Stomach (tissue), 9 donors: ENCODE data around the gene DOK6. TPM values are rescaled to one million over a fixed set of nuclear protein-coding genes. Genes with fewer than 3 reads are reported as not detected.

ENCODE experiments used
- DNase-seq, 2 donors: peaks; one replicate each; pipeline versions ENCODE4 v3.0.0 to v3.0.0-alpha.2; 2013 to 2019
- H3K27ac ChIP-seq, 5 donors: fragments of 200-600 bp in 4 of 5; sonication (generic) in 4 of 5; one replicate each; pipeline ENCODE4 v1.5.1; 2013 to 2019; ENCODE audit warnings: mild to moderate bottlenecking in 1 of 5, moderate library complexity in 1 of 5
- H3K27me3 ChIP-seq, 3 donors: fragments of 200-600 bp; sonication (generic); one replicate each; pipeline ENCODE4 v1.5.1; 2017 to 2019; ENCODE audit warnings: mixed run types in 1 of 3
- H3K36me3 ChIP-seq, 4 donors: fragments of 200-600 bp; sonication (generic); 1 replicate in 3 of 4; 2 replicates in 1 of 4; pipeline ENCODE4 v1.5.1; 2016 to 2019
- H3K4me1 ChIP-seq, 4 donors: fragments of 200-600 bp; sonication (generic); one replicate each; pipeline ENCODE4 v1.5.1; 2016 to 2019
- H3K4me3 ChIP-seq, 4 donors: fragments of 200-600 bp; sonication (generic) in 3 of 4; one replicate each; pipeline ENCODE4 v1.5.1; 2016 to 2019; ENCODE audit warnings: mild to moderate bottlenecking in 1 of 4
- H3K9me3 ChIP-seq, 4 donors: fragments of 200-600 bp; sonication (generic); one replicate each; pipeline ENCODE4 v1.5.1; 2016 to 2019
- CTCF ChIP-seq, 7 experiments: fragments of 450-650 bp in 4 of 7; fragments of 200-600 bp in 3 of 7; sonication (generic) in 3 of 7; IDR thresholded peaks; one replicate each; pipeline ENCODE4 v1.5.1; 2016 to 2019; ENCODE audit warnings: antibody characterized with exemption in 7 of 7, control low read depth in 2 of 7, mild to moderate bottlenecking in 1 of 7
- EP300 ChIP-seq: sonication (generic); formaldehyde crosslinking; IDR thresholded peaks from one replicate; pipeline ENCODE4 v1.6.1; 2017; ENCODE audit warnings: antibody characterized with exemption
- POLR2A ChIP-seq, 4 donors: fragments of 450-650 bp; IDR thresholded peaks; one replicate each; pipeline ENCODE4 v1.6.1; 2016; ENCODE audit warnings: antibody characterized with exemption in 4 of 4, control low read depth in 2 of 4, mild to moderate bottlenecking in 1 of 4, moderate library complexity in 1 of 4
- POLR2AphosphoS5 ChIP-seq, 3 donors: sonication (generic); formaldehyde crosslinking; IDR thresholded peaks; one replicate each; pipeline ENCODE4 v1.6.1; 2016; ENCODE audit warnings: antibody characterized with exemption in 3 of 3
- WGBS, 5 donors: extraction: QIAGEN DNeasy Blood & Tissue Kit in 3 of 5; methylation state at CpG; one replicate each; pipeline versions ENCODE4 v1.1.5 to v1.1.7; 2013 to 2018; 5-methylcytosine and 5-hydroxymethylcytosine counted together
- intact Hi-C: fragments of 100-400 bp; cut with DNase I; formaldehyde crosslinking; loops from one replicate; pipeline ENCODE4 v1.15.1; 2023; ENCODE audit warnings: low total_unique reads
- polyA plus RNA-seq, 3 donors: library from polyadenylated mRNA; stranded (reverse); fragments of 200-250 nt; gene quantifications; one replicate each; pipeline ENCODE4 v1.2.3, GENCODE V29; 2013
- total RNA-seq, 5 donors: library from RNA; depleted of rRNA; stranded (reverse); fragments of >200 nt; gene quantifications; one replicate each; pipeline versions ENCODE4 v1.1.0 to v1.2.3, GENCODE V29; 2014 to 2016
- donor health status: healthy with polysubstance abuse.
- donor health status: Bipolar disorder and iron deficiency.
- donor health status: healthy.

Gene DOK6
- total and polyA plus RNA-seq, 8 donors, result 0.18 to 10.1 (median 1.7) TPM; not detected in 1

DNA sequence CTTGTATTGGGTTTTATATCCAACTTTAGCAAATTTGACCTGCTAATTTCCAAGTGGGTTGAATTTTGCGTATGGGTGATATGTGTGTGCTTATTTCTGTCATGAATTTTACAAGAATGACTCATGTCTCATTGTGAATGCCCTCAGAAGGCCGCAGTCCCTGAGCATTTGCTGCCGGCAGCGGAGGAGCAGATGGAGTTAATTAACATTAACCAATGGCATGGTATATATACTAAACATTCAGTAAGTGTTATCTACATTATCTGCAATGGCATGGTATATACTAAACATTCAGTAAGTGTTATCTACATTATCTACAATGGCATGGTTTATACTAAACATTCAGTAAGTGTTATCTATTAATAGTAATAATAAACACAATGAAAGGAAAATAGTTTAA, 90.1 kb downstream of the DOK6 start:
- 54 to 68% (median 60%) methylated on average over 4 of the region's 4 CpGs for WGBS, 5 donors
- no peaks in the 10 kb centered on the region for H3K4me1 ChIP-seq
- peaks cover 0 to 13% (median 4%) of the 10 kb centered on the region in 4 donors for H3K9me3 ChIP-seq
- no peak for DNase-seq
- no peak overlapping the region for H3K27ac ChIP-seq
- TF ChIP-seq EP300 (no peak), POLR2A (IDR thresholded peaks at IDR 0.05) (no peak), CTCF (IDR thresholded peaks at IDR 0.05) (no peak), POLR2AphosphoS5 (IDR thresholded peaks at IDR 0.05) (no peak)
- no peak overlapping the region for H3K4me3 ChIP-seq
- intact Hi-C loops, result no loop called here
- no peaks in the 10 kb centered on the region for H3K36me3 ChIP-seq
- no peaks in the 10 kb centered on the region for H3K27me3 ChIP-seq

- H3K9me3 ChIP-seq, result peaks cover 0 to 13% (median 4%) of the 10 kb centered on the region in 4 donors
- no peaks in the 10 kb centered on the region for H3K27me3 ChIP-seq
- whole genome bisulfite sequencing, 5 donors, result 53 to 86% (median 70%) methylated on average over 2 of the region's 2 CpGs
- no peaks in the 10 kb centered on the region for H3K4me1 ChIP-seq
- H3K27ac ChIP-seq, result no peak overlapping the region
- H3K4me3 ChIP-seq, result no peak overlapping the region
- no peak for DNase-seq
- no peaks in the 10 kb centered on the region for H3K36me3 ChIP-seq
- no peak for TF ChIP-seq EP300
- TF ChIP-seq POLR2AphosphoS5 (IDR thresholded peaks at IDR 0.05), result no peak
- no peak for TF ChIP-seq POLR2A (IDR thresholded peaks at IDR 0.05)
- TF ChIP-seq CTCF (IDR thresholded peaks at IDR 0.05), result no peak
- intact Hi-C loops, result no loop called here
Measured at GRCh38 chr18:69491576-69491975, 90.9 kb downstream of the DOK6 start.

GRCh38 chr18:69492861-69493260, 92.2 kb downstream of the DOK6 start:
- WGBS, 5 donors, result 67 to 87% (median 72%) methylated on average over 2 of the region's 2 CpGs
- intact Hi-C loops, result no loop called here
- TF ChIP-seq CTCF (IDR thresholded peaks at IDR 0.05), result no peak
- no peak for TF ChIP-seq POLR2AphosphoS5 (IDR thresholded peaks at IDR 0.05)
- TF ChIP-seq POLR2A (IDR thresholded peaks at IDR 0.05), result no peak
- no peak for TF ChIP-seq EP300

DNA sequence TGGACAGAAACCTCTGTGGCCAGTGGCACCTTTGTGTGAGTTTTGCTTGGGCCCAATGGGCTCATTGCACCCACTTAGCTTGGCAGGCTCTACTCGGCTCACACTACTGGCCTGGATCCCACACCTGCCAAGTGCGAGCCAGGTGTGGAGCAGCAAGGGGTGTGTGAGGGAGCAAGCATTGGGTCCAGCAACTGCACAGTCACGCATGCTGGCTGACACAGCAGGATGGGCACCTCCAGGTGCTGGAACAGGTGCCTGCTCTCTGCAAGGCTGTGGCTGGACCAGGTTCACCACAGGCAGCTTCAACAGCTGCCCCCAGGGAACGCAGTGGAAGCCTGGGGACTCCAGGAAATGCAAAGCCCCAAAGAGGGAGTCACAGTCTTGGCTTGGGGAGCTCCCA, 94.2 kb downstream of the DOK6 start:
- Histone ChIP-seq H3K4me3 (no peak overlapping the region), H3K36me3 (no peaks in the 10 kb centered on the region), H3K9me3 (no peaks in the 10 kb centered on the region), H3K27ac (no peak overlapping the region), H3K27me3 (no peaks in the 10 kb centered on the region), H3K4me1 (no peaks in the 10 kb centered on the region)
- whole genome bisulfite sequencing, 5 donors, result 88 to 95% (median 89%) methylated on average over 3 to 4 of the region's 4 CpGs
- no peak for DNase-seq
- intact Hi-C loops, result no loop called here
- TF ChIP-seq POLR2AphosphoS5 (IDR thresholded peaks at IDR 0.05) (no peak), CTCF (IDR thresholded peaks at IDR 0.05) (no peak), POLR2A (IDR thresholded peaks at IDR 0.05) (no peak), EP300 (no peak)

More at GRCh38 chr18:69492861-69493260, 92.2 kb downstream of the DOK6 start:
- Histone ChIP-seq H3K27ac (no peak overlapping the region), H3K27me3 (no peaks in the 10 kb centered on the region), H3K36me3 (no peaks in the 10 kb centered on the region), H3K4me3 (no peak overlapping the region), H3K9me3 (peaks cover 0 to 7% (median 3%) of the 10 kb centered on the region in 4 donors), H3K4me1 (no peaks in the 10 kb centered on the region)
- DNase-seq, result no peak
